HG03469 (cell line): ENCODE data around the gene RORC.
A peak's percentile ranks its signal among the peaks of the same experiment; 100 is the strongest.
"Not testable (repeated sequence)": the region's sequence is repeated elsewhere in the genome, so short reads cannot be mapped to it uniquely, and the experiment has no call there.

Experiments used
- ATAC-seq: cut with Tn5 transposase; IDR thresholded peaks from one replicate; pipeline ENCODE4 v1.9.1; 2021; ENCODE audit warnings: mild to moderate bottlenecking, moderate library complexity, moderate number of reproducible peaks; ENCODE audit not compliant: unreplicated experiment

The RORC gene

GRCh38 chr1:151776665-151777062, 54.9 kb downstream of the RORC start:
- ATAC-seq, result no peak

DNA sequence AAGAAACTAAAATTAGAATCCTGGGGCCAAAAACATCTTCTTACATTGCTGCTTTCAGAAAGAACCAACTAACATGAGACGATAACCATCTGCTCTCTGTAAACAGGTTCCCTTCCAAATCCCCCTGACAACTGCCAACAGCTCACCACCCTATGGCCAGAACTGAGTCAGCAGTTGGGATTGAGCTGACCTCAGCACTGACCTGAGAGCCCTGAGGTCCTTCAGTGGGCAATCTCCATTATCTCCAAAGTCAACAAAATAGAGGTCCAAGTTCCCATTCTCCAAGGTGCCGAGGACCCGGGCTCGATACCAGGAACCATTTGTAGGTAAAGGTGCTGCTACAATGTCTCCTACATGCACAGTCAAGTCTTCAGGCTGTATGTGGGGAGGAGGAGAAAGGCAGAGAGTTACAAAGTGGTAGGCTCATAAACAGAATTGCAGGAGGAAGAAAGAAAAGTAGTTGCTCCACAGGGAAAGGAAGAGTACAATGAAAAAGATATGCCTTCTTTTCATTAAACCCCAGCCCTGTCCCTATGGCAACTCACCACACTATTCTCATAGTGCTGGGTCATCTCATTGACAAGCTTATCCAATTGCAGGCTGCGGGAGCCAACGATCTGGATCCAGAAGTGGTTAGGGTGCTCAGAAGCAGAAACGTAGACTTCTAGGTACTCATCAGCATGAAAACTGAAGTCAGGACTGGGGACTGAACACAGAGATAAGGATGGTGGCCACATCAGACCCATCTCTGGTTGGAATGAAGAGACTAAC, 55.5 kb downstream of the RORC start:
- no peak for ATAC-seq

GRCh38 chr1:151774256-151774922, 57.2 kb downstream of the RORC start:
- no peak for ATAC-seq

DNA sequence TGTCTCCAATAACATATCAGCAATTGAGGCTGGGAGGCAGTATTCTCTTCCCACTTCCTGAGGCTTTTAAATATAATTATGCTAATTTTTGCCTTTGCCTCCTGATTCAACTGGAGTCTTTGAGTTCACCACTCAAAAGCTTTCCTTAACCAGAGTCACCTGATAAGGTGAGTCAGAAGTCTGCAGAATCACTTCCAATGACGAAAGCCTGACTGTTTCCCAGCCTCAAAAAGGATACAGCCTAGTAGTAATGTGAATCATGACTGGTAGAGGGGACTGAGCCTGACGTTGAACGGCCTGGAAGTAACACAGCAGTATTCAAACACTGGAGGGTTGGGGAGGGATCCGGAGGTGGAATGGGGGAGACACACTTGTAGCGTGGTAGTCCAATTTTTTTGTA, 57.9 kb downstream of the RORC start:
- no peak for ATAC-seq

- not testable (repeated sequence) for ATAC-seq
Measured at GRCh38 chr1:151769270-151769669, 62.3 kb downstream of the RORC start.

- not testable (repeated sequence) for ATAC-seq
Measured at GRCh38 chr1:151768351-151769066, 63.1 kb downstream of the RORC start.

DNA sequence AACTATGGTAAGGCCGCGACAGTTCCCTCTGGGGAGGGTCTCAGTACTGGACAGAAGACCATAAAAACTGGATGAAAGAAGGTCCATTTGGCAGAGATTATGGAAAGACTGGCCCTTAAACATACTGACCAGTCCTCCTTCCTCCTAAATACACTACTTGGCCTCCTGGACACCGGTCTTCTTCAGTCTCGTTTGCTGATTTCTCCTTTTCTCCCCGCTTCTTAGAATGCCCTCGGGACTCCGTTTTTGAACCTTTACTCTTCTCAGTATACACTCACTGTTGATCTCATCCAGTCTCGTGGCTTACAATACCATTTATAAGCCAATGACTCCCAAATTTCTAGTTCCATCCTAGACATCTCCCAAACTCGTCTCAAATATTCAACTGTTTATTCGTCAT, 67.6 kb downstream of the RORC start:
- ATAC-seq, result no peak

DNA sequence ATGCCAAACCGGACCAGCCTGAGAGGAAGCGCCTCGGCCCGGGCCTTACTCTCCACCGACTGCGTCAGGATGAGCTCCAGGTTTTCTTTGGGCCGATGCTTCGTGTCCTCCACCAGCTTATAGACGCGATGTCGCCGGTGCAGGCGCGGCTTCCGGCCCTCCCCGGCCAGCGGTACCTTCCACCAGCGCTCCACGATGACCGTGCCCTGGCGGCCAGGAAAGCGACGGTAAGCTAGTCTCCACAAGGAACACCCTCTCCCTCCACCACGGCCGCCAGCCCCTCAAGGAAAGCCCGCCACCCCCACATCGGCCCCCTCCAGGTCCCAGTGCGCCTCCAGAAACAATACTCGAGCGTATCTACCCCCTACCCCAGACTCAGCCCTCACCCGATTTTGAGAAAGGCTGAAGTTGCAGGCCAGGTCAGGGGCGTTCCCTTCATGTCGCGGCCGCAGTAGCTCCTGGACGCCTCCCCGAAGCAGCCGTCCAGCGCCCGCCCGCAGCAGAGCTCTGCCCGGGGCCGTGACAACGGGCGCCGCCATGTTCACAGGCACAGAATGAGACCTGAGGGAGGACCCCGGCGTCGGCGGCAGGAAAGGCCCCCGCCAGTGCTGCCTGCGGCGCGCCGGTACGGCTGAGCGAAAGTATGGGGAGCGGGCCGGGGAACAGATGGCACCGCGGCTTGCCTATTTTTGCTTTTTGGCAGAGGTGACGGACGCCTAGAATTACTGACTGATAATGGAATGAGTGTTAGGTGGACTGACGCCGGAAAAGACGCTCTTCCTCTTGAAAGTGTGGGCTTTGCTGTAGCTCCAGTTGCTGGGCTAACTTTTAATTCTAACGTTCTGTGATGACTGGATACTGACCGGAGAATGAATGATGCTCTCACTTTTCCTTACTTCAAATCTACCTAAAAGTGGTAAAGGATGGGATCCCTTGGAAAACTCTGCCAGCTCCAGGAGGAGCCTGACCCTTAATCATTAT, 68.4 kb downstream of the RORC start, which contains the start of gene MRPL9:
Gene MRPL9 (minus strand): TSS at position 556 of the 981 bp plus-strand sequence. CDS start 17 bp downstream, at position 539.
- ATAC-seq, result peak; percentile 78

GRCh38 chr1:151760597-151761385, 70.8 kb downstream of the RORC start:
- no peak for ATAC-seq

DNA sequence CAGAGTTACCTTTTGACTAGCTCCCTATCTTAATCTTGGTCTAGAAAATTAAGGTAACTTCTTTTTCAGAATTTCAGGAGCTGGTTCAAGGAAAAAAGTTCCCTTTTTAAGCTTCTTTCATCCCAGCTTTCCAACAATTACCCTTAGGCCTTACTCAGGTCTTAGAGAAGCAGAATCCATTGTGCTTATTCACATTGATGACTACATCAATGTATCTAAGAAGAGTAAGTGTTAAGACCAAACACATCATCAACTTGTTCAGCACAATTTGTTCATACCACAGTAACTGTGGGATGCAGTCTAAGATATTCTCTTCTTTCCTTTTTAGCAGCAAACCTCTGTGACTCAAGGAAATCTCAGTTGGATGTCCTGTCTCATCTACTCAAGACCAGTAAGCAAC, 72.4 kb downstream of the RORC start:
- no peak for ATAC-seq

- ATAC-seq, result no peak
Measured at GRCh38 chr1:151756291-151756690, 75.3 kb downstream of the RORC start.
